NCI-H1417 (cell line): ENCODE results near the gene RNF145.
"Not testable (repeated sequence)": the region's sequence is repeated elsewhere in the genome, so short reads cannot be mapped to it uniquely, and the experiment has no call there.

Source experiments
- DNase-seq, 3 experiments: peaks; one replicate each; lab custom pipeline; 2025; lab: John Stamatoyannopoulos, UW

RNF145 gene

GRCh38 chr5:159189310-159189709, 20.0 kb downstream of the RNF145 start:
- DNase-seq, result peak in 1 of 3 experiments; percentile 42

- DNase-seq, result no peak
These were observed 21.6 kb downstream of the RNF145 start for GRCh38 chr5:159187719-159188118.

- no peak for DNase-seq
These were observed 23.0 kb downstream of the RNF145 start for GRCh38 chr5:159186319-159186718.

- no peak for DNase-seq
These were observed 23.6 kb downstream of the RNF145 start for GRCh38 chr5:159185773-159186172.

- no peak for DNase-seq
These were observed 24.4 kb downstream of the RNF145 start for GRCh38 chr5:159184858-159185381.

- DNase-seq, result no peak
These were observed 25.1 kb downstream of the RNF145 start for GRCh38 chr5:159184236-159184635.

- DNase-seq, result no peak
These were observed 26.1 kb downstream of the RNF145 start for GRCh38 chr5:159183247-159183646.

- DNase-seq, result no peak
These were observed 26.7 kb downstream of the RNF145 start for GRCh38 chr5:159182691-159183090.

GRCh38 chr5:159181651-159182050, 27.7 kb downstream of the RNF145 start:
- no peak for DNase-seq

- DNase-seq, result no peak
These were observed 28.2 kb downstream of the RNF145 start for GRCh38 chr5:159181152-159181551.

GRCh38 chr5:159179529-159180305, 29.6 kb downstream of the RNF145 start:
- DNase-seq, result no peak

GRCh38 chr5:159178978-159179377, 30.4 kb downstream of the RNF145 start:
- no peak for DNase-seq

- no peak for DNase-seq
These were observed 33.8 kb downstream of the RNF145 start for GRCh38 chr5:159175547-159175946.

- no peak for DNase-seq
These were observed 34.7 kb downstream of the RNF145 start for GRCh38 chr5:159174511-159175168.

- no peak for DNase-seq
These were observed 38.1 kb downstream of the RNF145 start for GRCh38 chr5:159171274-159171673.

- no peak for DNase-seq
These were observed 39.3 kb downstream of the RNF145 start for GRCh38 chr5:159170021-159170420.

GRCh38 chr5:159166416-159166815, 42.9 kb downstream of the RNF145 start:
- DNase-seq, result no peak

GRCh38 chr5:159163701-159164046, 45.7 kb downstream of the RNF145 start:
- no peak for DNase-seq

- no peak for DNase-seq
These were observed 46.2 kb downstream of the RNF145 start for GRCh38 chr5:159163027-159163700.

GRCh38 chr5:159161361-159162214, 47.8 kb downstream of the RNF145 start:
- no peak for DNase-seq

GRCh38 chr5:159158553-159159091, 50.7 kb downstream of the RNF145 start:
- DNase-seq, result not testable (repeated sequence)

GRCh38 chr5:159157552-159157951, 51.8 kb downstream of the RNF145 start:
- no peak for DNase-seq
